IPS-20b (cell line): ENCODE data around the gene EFNA1.

Experiments
- H3K27ac ChIP-seq: one replicate; pipeline ENCODE4 v1.5.1; 2013; ENCODE audit warnings: low read length
- H3K27me3 ChIP-seq: 2 replicates; pipeline ENCODE4 v1.6.1; 2013; ENCODE audit warnings: mild to moderate bottlenecking, low read length, inconsistent platforms; ENCODE audit not compliant: insufficient read depth
- H3K36me3 ChIP-seq: 2 replicates; pipeline ENCODE4 v1.6.1; 2013; ENCODE audit warnings: low read depth, mild to moderate bottlenecking, inconsistent platforms, low read length, moderate library complexity; ENCODE audit not compliant: insufficient read depth
- H3K4me1 ChIP-seq: 2 replicates; pipeline ENCODE4 v1.6.1; 2013; ENCODE audit warnings: mild to moderate bottlenecking, control low read depth, inconsistent platforms, low read length, moderate library complexity; ENCODE audit not compliant: insufficient read depth
- H3K4me3 ChIP-seq: 2 replicates; pipeline ENCODE4 v1.5.1; 2013; ENCODE audit warnings: mild to moderate bottlenecking, low read length, inconsistent platforms
- H3K9ac ChIP-seq: 2 replicates; pipeline ENCODE4 v1.6.1; 2013; ENCODE audit warnings: low read depth, mild to moderate bottlenecking, inconsistent platforms, low read length, moderate library complexity
- H3K9me3 ChIP-seq: 2 replicates; pipeline ENCODE4 v1.6.1; 2013; ENCODE audit warnings: mild to moderate bottlenecking, low read depth, low read length, inconsistent platforms; ENCODE audit not compliant: insufficient read depth

EFNA1 gene

DNA sequence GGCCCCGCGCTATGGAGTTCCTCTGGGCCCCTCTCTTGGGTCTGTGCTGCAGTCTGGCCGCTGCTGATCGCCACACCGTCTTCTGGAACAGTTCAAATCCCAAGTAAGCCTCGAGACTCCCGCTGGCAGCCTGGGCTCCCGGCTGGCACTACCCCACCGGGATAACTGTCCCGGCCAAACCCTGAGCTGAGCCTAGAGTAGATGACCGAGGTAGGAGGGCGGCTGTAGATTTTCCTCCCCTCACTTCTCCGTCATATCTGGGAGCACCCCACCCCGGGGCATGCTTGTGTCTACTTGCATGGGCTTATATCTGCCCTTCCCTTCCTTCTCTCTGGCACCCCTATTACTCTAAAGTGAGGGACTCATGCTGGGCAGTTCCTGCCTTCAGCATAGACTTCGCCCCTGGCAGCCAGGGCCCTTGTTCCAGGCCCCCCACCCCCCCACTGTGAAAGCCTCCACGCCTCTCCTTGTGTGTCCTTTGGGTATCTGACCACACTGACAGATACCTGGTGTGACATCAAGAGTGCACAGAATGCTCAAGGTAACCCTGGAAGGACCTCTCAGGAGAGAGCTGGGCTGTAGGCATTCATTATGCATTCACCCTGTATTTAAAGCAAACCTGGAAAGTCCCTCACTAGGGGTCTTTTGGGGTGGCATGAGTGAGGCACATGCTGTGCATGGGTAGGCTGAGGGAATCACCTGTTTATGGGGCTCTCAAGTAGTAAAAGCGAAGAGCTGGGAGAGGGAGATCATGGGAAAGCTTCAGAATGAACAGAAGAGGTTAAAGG, 485 bp downstream of the EFNA1 start:
- Histone ChIP-seq H3K9me3 (no peaks in the 10 kb centered on the region), H3K36me3 (peaks cover 6% of the 10 kb centered on the region), H3K27ac (no peak overlapping the region), H3K4me3 (peak overlapping the region; percentile 63), H3K9ac (no peak overlapping the region), H3K27me3 (peaks cover 84% of the 10 kb centered on the region), H3K4me1 (peaks cover 39% of the 10 kb centered on the region)

DNA sequence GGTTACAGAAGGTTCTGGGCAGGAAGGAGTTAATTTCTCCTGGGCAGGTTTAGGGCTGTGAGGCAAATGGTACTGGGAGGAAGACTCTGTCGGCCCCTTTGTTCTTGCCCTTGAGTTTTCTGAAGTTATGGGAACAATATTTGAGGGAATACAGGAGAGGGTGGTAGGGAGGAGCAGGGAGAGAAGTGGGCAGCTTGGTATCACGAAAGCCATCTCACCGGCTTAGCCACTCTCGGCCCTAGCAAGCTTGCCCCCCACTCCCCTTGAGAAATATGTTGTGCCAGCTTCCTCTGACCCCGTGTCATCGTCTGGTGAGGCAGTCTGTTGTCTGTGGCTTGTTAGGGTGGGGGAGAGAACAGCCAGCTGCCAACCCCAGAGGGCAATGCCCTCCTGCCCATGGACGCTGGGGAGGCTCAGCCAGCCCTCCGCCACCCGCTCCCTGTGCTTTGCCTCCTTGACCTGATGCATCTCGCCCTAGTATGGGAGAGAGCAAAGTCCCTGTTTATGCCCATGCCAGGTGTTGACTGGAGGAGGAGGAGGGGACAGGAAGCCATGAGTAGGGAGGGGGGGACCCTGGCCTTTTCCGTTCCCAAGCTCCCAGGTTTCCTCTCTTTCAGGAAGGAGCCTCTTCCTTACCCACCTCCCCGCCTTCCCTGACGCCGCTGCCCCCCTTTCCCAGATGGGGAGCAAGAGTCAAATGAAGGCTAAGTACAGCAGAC, 1.2 kb downstream of the EFNA1 start:
- no peak overlapping the region for H3K27ac ChIP-seq
- H3K36me3 ChIP-seq = peaks cover 6% of the 10 kb centered on the region
- peaks cover 39% of the 10 kb centered on the region for H3K4me1 ChIP-seq
- peaks cover 79% of the 10 kb centered on the region for H3K27me3 ChIP-seq
- H3K4me3 ChIP-seq = peak overlapping the region; percentile 63
- peak overlapping the region; percentile 36; the same call in 1 of the 2 replicates for H3K9ac ChIP-seq
- H3K9me3 ChIP-seq = no peaks in the 10 kb centered on the region

DNA sequence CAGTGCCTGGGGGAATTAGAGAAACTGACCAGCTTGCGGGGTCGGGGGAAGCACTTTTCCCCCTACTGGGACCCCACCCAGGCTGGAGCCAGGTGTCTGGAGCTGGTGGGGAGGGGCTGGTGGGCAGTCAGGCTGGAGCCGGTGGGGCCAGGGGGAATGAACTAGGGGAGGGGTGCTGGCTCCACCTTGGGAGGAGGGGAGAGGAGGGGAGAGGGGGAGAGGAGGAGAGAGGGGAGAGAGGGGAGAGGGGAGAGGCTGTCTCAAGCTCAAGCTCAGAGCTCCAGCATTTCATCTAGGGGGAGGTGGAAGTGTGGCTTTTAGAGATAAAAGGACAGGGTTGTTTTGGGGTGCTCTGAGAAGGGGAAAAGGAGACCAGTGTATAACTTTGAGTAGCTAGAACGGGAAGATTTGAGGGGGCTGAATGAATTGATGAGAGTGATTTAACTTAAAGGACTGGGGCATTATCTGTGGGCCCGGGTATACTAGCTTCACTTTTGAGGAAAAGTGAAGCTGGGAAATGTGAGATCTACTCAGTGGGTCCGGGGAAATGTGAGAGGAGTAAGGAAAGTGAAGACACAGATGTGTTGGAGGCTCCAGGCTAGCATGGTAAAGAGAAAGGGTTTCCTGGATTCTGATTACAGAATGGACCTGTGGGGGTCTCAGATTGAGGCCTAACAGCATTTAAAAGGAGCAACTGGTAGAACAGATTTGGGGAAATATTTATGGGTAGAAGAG, 2.8 kb downstream of the EFNA1 start:
- Histone ChIP-seq H3K27me3 (peaks cover 63% of the 10 kb centered on the region), H3K4me1 (peaks cover 30% of the 10 kb centered on the region), H3K36me3 (peaks cover 6% of the 10 kb centered on the region), H3K27ac (no peak overlapping the region), H3K4me3 (peak overlapping the region; percentile 63; the same call in 1 of the 2 replicates), H3K9ac (peak overlapping the region; percentile 58; the same call in 1 of the 2 replicates), H3K9me3 (no peaks in the 10 kb centered on the region)

DNA sequence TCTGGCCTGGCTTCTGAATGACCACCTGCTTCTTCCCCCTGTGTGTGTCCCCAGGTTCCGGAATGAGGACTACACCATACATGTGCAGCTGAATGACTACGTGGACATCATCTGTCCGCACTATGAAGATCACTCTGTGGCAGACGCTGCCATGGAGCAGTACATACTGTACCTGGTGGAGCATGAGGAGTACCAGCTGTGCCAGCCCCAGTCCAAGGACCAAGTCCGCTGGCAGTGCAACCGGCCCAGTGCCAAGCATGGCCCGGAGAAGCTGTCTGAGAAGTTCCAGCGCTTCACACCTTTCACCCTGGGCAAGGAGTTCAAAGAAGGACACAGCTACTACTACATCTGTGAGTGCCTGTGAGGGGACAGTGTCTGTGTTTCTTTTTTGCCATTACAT, 3.6 kb downstream of the EFNA1 start:
- no peak overlapping the region for H3K4me3 ChIP-seq
- no peak overlapping the region for H3K9ac ChIP-seq
- no peak overlapping the region for H3K27ac ChIP-seq
- H3K4me1 ChIP-seq = peaks cover 30% of the 10 kb centered on the region
- H3K27me3 ChIP-seq = peaks cover 55% of the 10 kb centered on the region
- H3K36me3 ChIP-seq = peaks cover 6% of the 10 kb centered on the region
- no peaks in the 10 kb centered on the region for H3K9me3 ChIP-seq

DNA sequence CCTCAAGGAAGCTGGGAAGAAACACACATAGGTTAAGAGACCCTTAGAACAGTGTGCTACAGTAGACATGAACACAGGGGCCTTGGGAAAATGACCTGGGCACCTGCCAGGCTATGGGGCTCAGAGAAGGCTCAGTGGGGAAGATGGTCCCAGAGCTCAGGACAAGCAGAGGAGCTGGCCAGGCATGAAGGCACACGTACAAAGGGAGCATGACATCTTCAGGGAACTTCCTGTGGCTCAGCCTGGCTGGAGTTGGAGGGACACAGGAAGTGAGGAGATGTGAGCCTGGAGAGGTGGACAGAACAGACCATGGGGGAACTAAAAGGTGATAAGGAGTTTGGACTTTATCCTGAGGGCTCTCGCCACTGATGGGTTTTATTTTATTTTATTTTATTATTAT, 4.2 kb downstream of the EFNA1 start:
- Histone ChIP-seq H3K27ac (no peak overlapping the region), H3K4me3 (no peak overlapping the region), H3K4me1 (peaks cover 28% of the 10 kb centered on the region)

DNA sequence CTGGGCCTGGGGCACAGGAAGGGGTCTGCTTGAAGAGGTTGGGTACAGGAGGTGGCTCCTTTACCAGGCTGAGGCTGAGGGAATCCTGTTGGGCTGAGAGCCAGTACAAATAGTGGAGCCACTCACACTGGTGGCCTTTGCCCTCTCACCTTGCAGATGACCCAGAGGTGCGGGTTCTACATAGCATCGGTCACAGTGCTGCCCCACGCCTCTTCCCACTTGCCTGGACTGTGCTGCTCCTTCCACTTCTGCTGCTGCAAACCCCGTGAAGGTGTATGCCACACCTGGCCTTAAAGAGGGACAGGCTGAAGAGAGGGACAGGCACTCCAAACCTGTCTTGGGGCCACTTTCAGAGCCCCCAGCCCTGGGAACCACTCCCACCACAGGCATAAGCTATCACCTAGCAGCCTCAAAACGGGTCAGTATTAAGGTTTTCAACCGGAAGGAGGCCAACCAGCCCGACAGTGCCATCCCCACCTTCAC, 6.2 kb downstream of the EFNA1 start:
- Histone ChIP-seq H3K9me3 (no peaks in the 10 kb centered on the region), H3K36me3 (peaks cover 14% of the 10 kb centered on the region), H3K4me1 (peaks cover 17% of the 10 kb centered on the region), H3K27me3 (peaks cover 29% of the 10 kb centered on the region), H3K9ac (no peak overlapping the region), H3K4me3 (no peak overlapping the region), H3K27ac (no peak overlapping the region)

More for the DNA sequence above, 4.2 kb downstream of the EFNA1 start:
- peaks cover 6% of the 10 kb centered on the region for H3K36me3 ChIP-seq
- H3K27me3 ChIP-seq = peaks cover 49% of the 10 kb centered on the region
- H3K9ac ChIP-seq = no peak overlapping the region
- no peaks in the 10 kb centered on the region for H3K9me3 ChIP-seq

DNA sequence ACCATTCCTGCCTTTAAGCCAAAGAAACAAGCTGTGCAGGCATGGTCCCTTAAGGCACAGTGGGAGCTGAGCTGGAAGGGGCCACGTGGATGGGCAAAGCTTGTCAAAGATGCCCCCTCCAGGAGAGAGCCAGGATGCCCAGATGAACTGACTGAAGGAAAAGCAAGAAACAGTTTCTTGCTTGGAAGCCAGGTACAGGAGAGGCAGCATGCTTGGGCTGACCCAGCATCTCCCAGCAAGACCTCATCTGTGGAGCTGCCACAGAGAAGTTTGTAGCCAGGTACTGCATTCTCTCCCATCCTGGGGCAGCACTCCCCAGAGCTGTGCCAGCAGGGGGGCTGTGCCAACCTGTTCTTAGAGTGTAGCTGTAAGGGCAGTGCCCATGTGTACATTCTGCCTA, 6.6 kb downstream of the EFNA1 start:
- peaks cover 13% of the 10 kb centered on the region for H3K4me1 ChIP-seq
- peaks cover 15% of the 10 kb centered on the region for H3K36me3 ChIP-seq
- no peaks in the 10 kb centered on the region for H3K9me3 ChIP-seq
- peak overlapping the region; percentile 98; the same call in 1 of the 2 replicates for H3K4me3 ChIP-seq
- no peak overlapping the region for H3K27ac ChIP-seq
- peaks cover 25% of the 10 kb centered on the region for H3K27me3 ChIP-seq
- H3K9ac ChIP-seq = no peak overlapping the region

DNA sequence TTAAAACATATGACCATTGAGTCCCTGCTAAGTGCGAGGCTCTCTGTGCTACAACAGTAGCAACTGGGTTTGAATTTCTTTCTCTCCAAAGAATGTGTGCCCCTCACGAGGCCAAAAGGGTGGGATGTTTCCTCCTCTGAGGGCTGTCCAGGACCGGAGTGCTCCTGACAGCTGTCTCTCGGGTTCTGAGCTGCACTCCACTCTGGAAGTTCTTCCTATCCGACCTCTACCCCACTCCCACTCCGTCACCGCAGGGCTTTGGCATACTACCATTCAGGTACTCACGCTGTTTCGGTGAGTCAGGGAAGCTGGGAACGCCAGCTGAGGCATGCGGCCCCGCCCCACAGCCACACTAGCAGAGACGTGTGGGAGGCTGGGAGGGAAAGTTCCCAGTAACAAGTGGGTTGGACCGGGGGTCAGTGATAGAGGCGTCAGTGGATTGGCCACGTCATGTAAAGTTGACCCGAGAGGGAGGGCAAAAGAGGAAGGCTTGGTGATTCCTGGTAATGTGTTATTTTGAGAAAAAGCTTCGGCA, 7.3 kb downstream of the EFNA1 start:
- Histone ChIP-seq H3K36me3 (peaks cover 15% of the 10 kb centered on the region), H3K9me3 (no peaks in the 10 kb centered on the region), H3K4me3 (peak overlapping the region; percentile 98), H3K4me1 (peaks cover 9% of the 10 kb centered on the region), H3K9ac (peak overlapping the region; percentile 96; the same call in 1 of the 2 replicates), H3K27ac (peak overlapping the region; percentile 35), H3K27me3 (peaks cover 18% of the 10 kb centered on the region)

DNA sequence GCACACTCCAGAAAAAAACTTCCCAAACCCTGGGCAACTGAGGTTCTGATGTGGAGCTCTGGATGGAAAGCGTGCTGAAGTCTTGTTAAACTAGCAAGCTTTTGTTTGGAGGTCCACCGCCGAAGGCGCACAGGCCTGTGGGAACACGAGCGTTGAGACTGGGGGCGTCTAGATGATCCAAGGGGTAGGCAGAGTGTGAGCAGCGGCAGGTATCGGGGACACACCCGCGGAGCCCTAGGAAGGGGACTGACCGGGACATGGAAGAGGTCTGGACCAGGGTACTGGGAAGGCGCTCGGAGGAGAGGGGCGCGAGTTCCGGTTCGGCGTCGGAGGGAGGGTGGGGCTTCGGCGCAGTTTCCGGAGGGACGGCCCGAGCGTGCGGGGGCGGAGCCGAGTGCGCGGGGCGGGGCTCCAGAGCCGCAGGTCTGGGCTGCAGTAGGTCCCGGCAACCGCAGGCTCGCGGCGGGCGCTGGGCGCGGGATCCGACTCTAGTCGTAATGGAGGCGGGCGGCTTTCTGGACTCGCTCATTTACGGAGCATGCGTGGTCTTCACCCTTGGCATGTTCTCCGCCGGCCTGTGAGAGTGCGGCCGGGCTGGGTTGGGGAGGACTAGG, 7.8 kb downstream of the EFNA1 start, which contains the start of gene SLC50A1:
SLC50A1 (plus strand) TSS at position 438 of the 614 bp plus-strand sequence; CDS start at position 498, 60 bp downstream.
- peaks cover 15% of the 10 kb centered on the region for H3K36me3 ChIP-seq
- H3K27me3 ChIP-seq = peaks cover 13% of the 10 kb centered on the region
- H3K9ac ChIP-seq = peak within 1 kb of the TSS; percentile 96
- H3K9me3 ChIP-seq = no peaks in the 10 kb centered on the region
- H3K27ac ChIP-seq = peak within 1 kb of the TSS; percentile 94
- peak within 1 kb of the TSS; percentile 98 for H3K4me3 ChIP-seq
- H3K4me1 ChIP-seq = peaks cover 7% of the 10 kb centered on the region

DNA sequence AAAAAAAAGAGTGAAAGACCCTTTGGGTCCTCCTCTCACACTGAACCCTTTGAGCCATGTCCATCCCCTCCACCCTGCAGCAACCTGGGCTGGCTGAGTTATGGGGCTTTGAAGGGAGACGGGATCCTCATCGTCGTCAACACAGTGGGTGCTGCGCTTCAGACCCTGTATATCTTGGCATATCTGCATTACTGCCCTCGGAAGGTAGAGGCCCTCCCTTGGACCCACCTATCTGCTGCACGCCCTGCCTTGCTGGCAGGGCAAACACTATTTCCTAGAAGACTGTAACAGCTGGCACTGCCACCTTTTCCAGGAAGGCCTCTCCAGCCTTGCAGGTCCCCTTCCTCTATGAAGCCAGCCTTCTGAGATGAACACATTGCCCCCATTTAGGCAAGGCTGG, 9.1 kb downstream of the EFNA1 start:
- Histone ChIP-seq H3K9ac (peak overlapping the region; percentile 96; the same call in 1 of the 2 replicates), H3K4me3 (peak overlapping the region; percentile 98), H3K4me1 (peaks cover 3% of the 10 kb centered on the region; the same call in 1 of the 2 replicates), H3K9me3 (no peaks in the 10 kb centered on the region), H3K27ac (no peak overlapping the region), H3K27me3 (peaks cover 5% of the 10 kb centered on the region), H3K36me3 (peaks cover 12% of the 10 kb centered on the region)
